ENCODE data around the gene NKAPD1. TPM values are rescaled to one million over a fixed set of nuclear protein-coding genes. Genes with fewer than 3 reads are reported as not detected.
A peak's percentile ranks its signal among the peaks of the same experiment; 100 is the strongest.

NKAPD1 gene, protein sequence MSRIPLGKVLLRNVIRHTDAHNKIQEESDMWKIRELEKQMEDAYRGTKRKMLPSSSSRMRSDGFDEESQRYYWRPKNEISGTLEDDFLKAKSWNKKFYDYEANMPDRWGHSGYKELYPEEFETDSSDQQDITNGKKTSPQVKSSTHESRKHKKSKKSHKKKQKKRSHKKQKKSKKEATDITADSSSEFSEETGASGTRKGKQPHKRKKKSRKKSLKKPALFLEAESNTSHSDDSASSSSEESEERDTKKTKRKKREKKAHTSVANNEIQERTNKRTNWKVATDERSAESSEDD
- 15.3 to 17.1 TPM (median 15.6 TPM) in 3 replicates for total RNA-seq (2021)
- Bru-seq, nascent RNA = percentile 87 among the genes with signal in this experiment
- long read RNA-seq, experiment 1, transcript NKAPD1-202 (6 exons, 3,669 nt) = major isoform, 27 of 50 reads
- long read RNA-seq, experiment 1, partial matches to known transcripts = 8 of 50 reads
- long read RNA-seq, experiment 1, other reads (novel, unspliced or antisense) = 9 of 50 reads
- long read RNA-seq, experiment 2, partial matches to known transcripts = 3 of 29 reads
- long read RNA-seq, experiment 2, other reads (novel, unspliced or antisense) = 19 of 29 reads
- long read RNA-seq, experiment 3, transcript NKAPD1-202 (6 exons, 3,669 nt) = major isoform, 16 of 34 reads
- long read RNA-seq, experiment 3, partial matches to known transcripts = 4 of 34 reads
- long read RNA-seq, experiment 3, other reads (novel, unspliced or antisense) = 12 of 34 reads

DNA sequence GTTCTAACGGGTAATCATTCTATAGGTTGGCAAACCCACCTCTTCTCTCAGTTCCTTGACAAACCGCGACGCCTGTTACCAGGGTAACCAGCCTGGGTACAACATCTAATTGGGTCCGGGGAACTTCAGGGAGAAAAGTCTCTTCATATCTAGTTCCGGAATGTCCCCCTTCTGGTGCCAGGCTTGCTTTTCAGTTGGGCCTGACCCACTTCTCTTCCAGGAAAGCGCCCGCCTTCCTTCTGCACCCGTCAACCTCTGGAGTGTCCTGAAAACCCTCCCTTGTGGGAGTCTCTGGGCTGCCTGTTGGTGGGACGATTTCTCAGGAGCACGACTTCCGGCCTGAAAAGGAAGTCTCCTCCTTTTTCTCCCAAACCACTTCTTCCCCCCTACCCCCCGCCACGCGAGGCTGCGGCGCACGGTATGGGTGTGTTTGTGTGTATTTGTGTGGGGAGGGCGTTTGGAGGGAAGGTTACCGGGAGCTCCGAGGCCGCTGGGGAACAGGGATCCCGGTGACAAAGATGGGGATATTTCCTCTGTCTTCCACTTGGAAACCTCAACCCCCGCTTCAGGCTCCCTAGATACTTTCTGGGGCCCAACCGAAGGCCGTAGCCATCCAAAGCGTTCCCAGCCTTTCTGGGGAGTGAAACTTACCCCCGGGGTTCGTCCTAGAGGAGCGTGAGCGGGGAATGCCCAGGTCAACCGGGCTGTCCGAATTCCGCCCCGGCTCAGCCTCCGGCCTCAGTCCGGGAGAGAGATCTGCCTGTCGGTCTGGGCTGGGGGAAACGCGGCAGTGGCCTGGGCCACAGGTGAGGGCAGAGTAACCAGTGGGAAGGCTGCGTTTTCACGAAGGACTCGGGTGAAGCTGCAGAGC lies at the start of gene NKAPD1, which contains the start of gene PIH1D2:
TSS of gene NKAPD1 (plus strand) at position 359 of the 871 bp plus-strand sequence. CDS start 1,276 bp downstream, outside the sequence.
TSS of gene PIH1D2 (minus strand) at position 77 of the 871 bp plus-strand sequence. CDS start 843 bp downstream, outside the sequence.
- Mint-ChIP-seq H3K27ac (peak within 1 kb of the TSS; percentile 99), H3K4me3 (peak within 1 kb of the TSS; percentile 90), H3K9me3 (no peaks in the 10 kb centered on the region), H3K36me3 (peaks cover 15% of the 10 kb centered on the region), H3K27me3 (ENCODE audit: low read depth) (no peaks in the 10 kb centered on the region), H3K4me1 (peaks cover 10% of the 10 kb centered on the region)
- CTCF ChIA-PET = no interaction called here
- ATAC-seq = peak; percentile 98
- POLR2A ChIA-PET = no interaction called here
- no peak for TF ChIP-seq IRF2 (CRISPR knock-in tag; IDR thresholded peaks at IDR 0.05; ENCODE audit: borderline replicate concordance, low read depth)
- TF ChIP-seq, protein P1, sequence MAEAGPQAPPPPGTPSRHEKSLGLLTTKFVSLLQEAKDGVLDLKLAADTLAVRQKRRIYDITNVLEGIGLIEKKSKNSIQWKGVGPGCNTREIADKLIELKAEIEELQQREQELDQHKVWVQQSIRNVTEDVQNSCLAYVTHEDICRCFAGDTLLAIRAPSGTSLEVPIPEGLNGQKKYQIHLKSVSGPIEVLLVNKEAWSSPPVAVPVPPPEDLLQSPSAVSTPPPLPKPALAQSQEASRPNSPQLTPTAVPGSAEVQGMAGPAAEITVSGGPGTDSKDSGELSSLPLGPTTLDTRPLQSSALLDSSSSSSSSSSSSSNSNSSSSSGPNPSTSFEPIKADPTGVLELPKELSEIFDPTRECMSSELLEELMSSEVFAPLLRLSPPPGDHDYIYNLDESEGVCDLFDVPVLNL (CRISPR knock-in tag; IDR thresholded peaks at IDR 0.05; ENCODE audit: borderline replicate concordance, low read depth) = no peak
- TF ChIP-seq ZNF121 (CRISPR knock-in tag; IDR thresholded peaks at IDR 0.05) = no peak
- TF ChIP-seq, protein P2, sequence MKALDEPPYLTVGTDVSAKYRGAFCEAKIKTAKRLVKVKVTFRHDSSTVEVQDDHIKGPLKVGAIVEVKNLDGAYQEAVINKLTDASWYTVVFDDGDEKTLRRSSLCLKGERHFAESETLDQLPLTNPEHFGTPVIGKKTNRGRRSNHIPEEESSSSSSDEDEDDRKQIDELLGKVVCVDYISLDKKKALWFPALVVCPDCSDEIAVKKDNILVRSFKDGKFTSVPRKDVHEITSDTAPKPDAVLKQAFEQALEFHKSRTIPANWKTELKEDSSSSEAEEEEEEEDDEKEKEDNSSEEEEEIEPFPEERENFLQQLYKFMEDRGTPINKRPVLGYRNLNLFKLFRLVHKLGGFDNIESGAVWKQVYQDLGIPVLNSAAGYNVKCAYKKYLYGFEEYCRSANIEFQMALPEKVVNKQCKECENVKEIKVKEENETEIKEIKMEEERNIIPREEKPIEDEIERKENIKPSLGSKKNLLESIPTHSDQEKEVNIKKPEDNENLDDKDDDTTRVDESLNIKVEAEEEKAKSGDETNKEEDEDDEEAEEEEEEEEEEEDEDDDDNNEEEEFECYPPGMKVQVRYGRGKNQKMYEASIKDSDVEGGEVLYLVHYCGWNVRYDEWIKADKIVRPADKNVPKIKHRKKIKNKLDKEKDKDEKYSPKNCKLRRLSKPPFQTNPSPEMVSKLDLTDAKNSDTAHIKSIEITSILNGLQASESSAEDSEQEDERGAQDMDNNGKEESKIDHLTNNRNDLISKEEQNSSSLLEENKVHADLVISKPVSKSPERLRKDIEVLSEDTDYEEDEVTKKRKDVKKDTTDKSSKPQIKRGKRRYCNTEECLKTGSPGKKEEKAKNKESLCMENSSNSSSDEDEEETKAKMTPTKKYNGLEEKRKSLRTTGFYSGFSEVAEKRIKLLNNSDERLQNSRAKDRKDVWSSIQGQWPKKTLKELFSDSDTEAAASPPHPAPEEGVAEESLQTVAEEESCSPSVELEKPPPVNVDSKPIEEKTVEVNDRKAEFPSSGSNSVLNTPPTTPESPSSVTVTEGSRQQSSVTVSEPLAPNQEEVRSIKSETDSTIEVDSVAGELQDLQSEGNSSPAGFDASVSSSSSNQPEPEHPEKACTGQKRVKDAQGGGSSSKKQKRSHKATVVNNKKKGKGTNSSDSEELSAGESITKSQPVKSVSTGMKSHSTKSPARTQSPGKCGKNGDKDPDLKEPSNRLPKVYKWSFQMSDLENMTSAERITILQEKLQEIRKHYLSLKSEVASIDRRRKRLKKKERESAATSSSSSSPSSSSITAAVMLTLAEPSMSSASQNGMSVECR (CRISPR knock-in tag; IDR thresholded peaks at IDR 0.05; ENCODE audit: borderline replicate concordance) = peak; percentile 22; the same call in 1 of the 2 replicates
- peak; percentile 41; the same call in 1 of the 2 replicates for TF ChIP-seq FOXK1 (CRISPR knock-in tag; IDR thresholded peaks at IDR 0.05)
- TF ChIP-seq, protein P3, sequence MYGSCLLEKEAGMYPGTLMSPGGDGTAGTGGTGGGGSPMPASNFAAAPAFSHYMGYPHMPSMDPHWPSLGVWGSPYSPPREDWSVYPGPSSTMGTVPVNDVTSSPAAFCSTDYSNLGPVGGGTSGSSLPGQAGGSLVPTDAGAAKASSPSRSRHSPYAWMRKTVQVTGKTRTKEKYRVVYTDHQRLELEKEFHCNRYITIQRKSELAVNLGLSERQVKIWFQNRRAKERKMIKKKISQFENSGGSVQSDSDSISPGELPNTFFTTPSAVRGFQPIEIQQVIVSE (CRISPR knock-in tag; IDR thresholded peaks at IDR 0.05; ENCODE audit: borderline replicate concordance) = no peak
- TF ChIP-seq, protein P4, sequence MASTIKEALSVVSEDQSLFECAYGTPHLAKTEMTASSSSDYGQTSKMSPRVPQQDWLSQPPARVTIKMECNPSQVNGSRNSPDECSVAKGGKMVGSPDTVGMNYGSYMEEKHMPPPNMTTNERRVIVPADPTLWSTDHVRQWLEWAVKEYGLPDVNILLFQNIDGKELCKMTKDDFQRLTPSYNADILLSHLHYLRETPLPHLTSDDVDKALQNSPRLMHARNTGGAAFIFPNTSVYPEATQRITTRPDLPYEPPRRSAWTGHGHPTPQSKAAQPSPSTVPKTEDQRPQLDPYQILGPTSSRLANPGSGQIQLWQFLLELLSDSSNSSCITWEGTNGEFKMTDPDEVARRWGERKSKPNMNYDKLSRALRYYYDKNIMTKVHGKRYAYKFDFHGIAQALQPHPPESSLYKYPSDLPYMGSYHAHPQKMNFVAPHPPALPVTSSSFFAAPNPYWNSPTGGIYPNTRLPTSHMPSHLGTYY (CRISPR knock-in tag; IDR thresholded peaks at IDR 0.05) = no peak
- TF ChIP-seq CREB1 (CRISPR knock-in tag; IDR thresholded peaks at IDR 0.05) = no peak
- TF ChIP-seq GABPB1 (CRISPR knock-in tag; IDR thresholded peaks at IDR 0.05) = peak; percentile 45; the same call in 1 of the 2 replicates
- TF ChIP-seq, protein P5, sequence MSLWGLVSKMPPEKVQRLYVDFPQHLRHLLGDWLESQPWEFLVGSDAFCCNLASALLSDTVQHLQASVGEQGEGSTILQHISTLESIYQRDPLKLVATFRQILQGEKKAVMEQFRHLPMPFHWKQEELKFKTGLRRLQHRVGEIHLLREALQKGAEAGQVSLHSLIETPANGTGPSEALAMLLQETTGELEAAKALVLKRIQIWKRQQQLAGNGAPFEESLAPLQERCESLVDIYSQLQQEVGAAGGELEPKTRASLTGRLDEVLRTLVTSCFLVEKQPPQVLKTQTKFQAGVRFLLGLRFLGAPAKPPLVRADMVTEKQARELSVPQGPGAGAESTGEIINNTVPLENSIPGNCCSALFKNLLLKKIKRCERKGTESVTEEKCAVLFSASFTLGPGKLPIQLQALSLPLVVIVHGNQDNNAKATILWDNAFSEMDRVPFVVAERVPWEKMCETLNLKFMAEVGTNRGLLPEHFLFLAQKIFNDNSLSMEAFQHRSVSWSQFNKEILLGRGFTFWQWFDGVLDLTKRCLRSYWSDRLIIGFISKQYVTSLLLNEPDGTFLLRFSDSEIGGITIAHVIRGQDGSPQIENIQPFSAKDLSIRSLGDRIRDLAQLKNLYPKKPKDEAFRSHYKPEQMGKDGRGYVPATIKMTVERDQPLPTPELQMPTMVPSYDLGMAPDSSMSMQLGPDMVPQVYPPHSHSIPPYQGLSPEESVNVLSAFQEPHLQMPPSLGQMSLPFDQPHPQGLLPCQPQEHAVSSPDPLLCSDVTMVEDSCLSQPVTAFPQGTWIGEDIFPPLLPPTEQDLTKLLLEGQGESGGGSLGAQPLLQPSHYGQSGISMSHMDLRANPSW (CRISPR knock-in tag; conservative IDR thresholded peaks at IDR 0.05; ENCODE audit: low read depth) = no peak
- TF ChIP-seq, protein P6, sequence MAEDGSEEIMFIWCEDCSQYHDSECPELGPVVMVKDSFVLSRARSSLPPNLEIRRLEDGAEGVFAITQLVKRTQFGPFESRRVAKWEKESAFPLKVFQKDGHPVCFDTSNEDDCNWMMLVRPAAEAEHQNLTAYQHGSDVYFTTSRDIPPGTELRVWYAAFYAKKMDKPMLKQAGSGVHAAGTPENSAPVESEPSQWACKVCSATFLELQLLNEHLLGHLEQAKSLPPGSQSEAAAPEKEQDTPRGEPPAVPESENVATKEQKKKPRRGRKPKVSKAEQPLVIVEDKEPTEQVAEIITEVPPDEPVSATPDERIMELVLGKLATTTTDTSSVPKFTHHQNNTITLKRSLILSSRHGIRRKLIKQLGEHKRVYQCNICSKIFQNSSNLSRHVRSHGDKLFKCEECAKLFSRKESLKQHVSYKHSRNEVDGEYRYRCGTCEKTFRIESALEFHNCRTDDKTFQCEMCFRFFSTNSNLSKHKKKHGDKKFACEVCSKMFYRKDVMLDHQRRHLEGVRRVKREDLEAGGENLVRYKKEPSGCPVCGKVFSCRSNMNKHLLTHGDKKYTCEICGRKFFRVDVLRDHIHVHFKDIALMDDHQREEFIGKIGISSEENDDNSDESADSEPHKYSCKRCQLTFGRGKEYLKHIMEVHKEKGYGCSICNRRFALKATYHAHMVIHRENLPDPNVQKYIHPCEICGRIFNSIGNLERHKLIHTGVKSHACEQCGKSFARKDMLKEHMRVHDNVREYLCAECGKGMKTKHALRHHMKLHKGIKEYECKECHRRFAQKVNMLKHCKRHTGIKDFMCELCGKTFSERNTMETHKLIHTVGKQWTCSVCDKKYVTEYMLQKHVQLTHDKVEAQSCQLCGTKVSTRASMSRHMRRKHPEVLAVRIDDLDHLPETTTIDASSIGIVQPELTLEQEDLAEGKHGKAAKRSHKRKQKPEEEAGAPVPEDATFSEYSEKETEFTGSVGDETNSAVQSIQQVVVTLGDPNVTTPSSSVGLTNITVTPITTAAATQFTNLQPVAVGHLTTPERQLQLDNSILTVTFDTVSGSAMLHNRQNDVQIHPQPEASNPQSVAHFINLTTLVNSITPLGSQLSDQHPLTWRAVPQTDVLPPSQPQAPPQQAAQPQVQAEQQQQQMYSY (CRISPR knock-in tag; IDR thresholded peaks at IDR 0.05) = peak; percentile 87
- TF ChIP-seq CREM (CRISPR knock-in tag; IDR thresholded peaks at IDR 0.05) = 0 out of 2 replicates have a peak, but pooled peaks have one; percentile 24
- TF ChIP-seq JUN (CRISPR knock-in tag; IDR thresholded peaks at IDR 0.05) = 0 out of 2 replicates have a peak, but pooled peaks have one; percentile 25
- TF ChIP-seq HMGA2 (CRISPR knock-in tag; IDR thresholded peaks at IDR 0.05) = peak; percentile 17; the same call in 1 of the 2 replicates
- 0 out of 2 replicates have a peak, but pooled peaks have one; percentile 43 for TF ChIP-seq FOXP1 (CRISPR knock-in tag; IDR thresholded peaks at IDR 0.05; ENCODE audit: borderline replicate concordance)
- peak; percentile 74 for DNase-seq (ENCODE audit: low spot score)

Data from WTC11 (cell line).